HG02943 (cell line): Measurements from ENCODE around the gene NAGPA.

ENCODE experiments used
- ATAC-seq: cut with Tn5 transposase; IDR thresholded peaks from one replicate; pipeline ENCODE4 v1.9.1; 2021; ENCODE audit warnings: mild to moderate bottlenecking, low read depth, moderate library complexity; ENCODE audit not compliant: unreplicated experiment

NAGPA gene

DNA sequence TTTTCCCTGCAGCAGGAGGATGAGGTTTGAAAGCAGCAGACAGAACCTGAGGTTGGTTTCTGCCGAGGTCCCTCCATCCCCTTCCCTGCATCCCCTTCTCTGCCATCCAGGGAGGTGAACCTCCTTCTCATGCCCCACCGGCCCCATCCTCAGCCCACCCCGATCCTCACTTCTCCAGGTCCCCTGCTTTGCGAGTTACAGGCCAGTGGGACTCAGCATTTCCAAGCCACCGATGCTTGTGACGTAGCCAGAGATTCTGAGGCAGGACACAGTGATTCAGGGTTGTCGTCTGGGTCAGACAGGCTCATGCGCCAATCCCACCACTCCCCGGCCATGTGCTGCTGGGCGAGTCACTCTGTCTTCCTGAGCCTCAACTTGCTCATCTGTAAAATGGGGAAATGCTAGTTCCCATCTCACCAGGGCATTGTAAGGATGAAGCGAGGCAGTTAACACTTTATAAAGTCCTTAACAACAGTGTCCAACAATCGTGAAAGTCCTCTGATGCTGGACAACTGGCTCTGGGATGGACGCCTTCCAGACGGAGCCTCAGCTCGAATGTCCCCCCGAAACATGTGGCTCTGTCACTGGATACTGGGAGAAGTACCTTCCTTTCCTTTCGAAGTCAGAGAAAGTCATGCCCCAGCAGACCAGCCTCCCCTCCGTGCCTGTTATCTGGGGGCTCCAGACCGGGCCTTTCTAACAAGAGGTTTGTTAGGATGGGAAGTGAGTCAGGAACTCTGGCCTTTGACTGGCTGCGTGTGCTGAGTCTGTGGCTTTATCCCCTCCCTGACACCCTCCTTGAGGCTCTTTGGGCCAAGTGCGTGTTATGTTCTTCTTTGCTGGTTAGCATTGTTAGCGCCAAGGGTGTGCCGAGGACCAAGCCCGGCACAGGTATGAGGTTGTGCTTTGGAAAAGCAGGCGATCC lies 53.7 kb downstream of the NAGPA start:
- no peak for ATAC-seq

- no peak for ATAC-seq
Measured at GRCh38 chr16:4979164-4979563, 54.6 kb downstream of the NAGPA start.

GRCh38 chr16:4976611-4977145 lies 57.1 kb downstream of the NAGPA start:
- ATAC-seq, result no peak

DNA sequence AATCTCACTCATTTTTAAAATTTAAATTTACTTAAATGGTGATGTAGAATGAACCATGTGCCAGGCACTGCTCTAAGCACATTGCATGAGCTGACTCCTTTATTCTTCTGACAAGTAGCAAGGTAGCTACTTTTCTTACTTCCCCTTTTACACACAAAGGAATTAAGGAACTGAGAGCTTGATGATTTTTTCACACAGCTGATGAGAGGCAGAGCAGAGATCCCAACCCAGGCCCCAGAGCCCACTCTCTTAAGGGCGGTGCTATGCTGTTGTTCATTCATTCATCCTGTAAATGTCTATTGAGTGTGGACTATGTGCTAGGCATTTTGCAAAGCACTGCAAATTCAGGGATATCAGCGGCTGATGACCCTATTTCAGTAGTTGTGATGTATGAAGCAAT lies 57.7 kb downstream of the NAGPA start:
- peak; percentile 95 for ATAC-seq
